Stimulated activated CD4-positive, alpha-beta T cell treated with anti-CD3 and anti-CD28 coated beads, Interleukin-12 subunit alpha, Interleukin-12 subunit beta, amount 100 ng/mL, for 48 hours (primary cell): Measurements from ENCODE around the gene CAPN5.

Source experiments
- DNase-seq, 3 donors: peaks; one replicate each; pipeline ENCODE4 v3.0.0-alpha.2; 2020; ENCODE audit warnings: low read depth in 2 of 3, low spot score in 1 of 3

The CAPN5 gene

DNA sequence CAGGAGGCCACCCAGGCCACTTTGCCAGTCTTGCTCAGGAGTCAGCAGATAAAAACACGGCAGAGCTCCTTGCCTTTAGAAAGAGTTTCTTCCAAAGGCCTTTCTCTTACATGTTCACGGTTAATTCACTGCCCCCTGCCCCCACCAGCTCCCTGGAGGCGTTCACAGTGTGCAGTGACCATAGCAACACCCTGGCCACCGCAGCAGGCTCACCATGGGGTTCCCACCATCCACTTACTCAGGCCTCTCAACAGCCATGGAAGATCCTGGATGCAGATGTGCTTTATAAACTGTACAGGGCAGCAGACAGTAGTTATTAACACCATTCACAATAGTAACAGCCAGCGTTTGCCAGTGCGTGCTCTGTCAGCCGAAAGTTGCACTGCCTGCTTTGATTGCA lies 50.7 kb downstream of the CAPN5 start:
- no peak for DNase-seq

DNA sequence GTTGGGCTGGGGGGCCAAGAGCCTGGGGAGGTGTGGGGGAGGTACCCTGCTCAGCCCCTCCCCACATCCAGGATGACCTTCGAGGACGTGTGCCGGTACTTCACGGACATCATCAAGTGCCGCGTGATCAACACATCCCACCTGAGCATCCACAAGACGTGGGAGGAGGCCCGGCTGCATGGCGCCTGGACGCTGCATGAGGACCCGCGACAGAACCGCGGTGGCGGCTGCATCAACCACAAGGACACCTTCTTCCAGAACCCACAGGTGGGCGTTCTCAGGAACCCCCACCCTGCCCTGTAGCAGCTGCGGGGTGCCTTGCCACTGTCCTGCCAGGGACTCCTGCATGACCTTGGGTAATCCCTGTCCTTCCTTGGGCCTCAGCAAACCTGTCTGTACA lies 51.3 kb downstream of the CAPN5 start:
- DNase-seq: no peak

- DNase-seq: no peak
Measured at GRCh38 chr11:77118971-77119370, 52.2 kb downstream of the CAPN5 start.

DNA sequence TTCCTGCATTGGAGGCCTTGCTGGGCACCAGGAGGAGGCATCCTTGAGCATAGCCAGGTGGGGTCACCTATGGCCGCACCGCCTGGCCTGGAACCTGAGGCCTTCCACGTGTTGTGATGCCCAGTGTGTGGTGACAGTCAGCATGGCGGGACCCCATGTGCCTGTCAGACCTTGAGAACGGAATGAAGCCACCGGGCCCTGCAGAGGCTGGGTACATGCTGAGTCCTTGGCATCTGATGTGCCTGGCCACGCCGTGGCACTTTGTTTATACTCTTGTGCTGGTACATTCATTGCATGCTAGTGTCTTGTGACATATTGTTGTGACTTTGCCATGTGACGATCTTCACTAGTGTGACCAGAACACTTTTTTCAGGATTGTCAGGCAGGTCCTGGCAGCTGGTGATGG lies 52.8 kb downstream of the CAPN5 start:
- DNase-seq: no peak

DNA sequence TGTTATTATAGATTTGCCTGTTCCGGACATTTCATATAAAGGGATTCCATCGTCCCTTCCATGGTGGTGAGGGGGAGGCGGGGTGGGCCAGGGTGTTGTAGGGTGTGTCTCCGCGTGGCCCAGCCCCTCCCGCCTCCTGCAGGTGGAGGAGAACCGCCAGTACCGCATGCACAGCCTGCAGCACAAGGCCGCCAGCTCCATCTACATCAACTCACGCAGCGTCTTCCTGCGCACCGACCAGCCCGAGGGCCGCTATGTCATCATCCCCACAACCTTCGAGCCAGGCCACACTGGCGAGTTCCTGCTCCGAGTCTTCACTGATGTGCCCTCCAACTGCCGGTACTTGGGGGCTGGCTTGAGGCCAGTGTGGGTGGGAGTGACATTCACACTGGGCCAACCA lies 53.8 kb downstream of the CAPN5 start:
- no peak for DNase-seq

GRCh38 chr11:77121096-77121640 lies 54.4 kb downstream of the CAPN5 start:
- DNase-seq: no peak

DNA sequence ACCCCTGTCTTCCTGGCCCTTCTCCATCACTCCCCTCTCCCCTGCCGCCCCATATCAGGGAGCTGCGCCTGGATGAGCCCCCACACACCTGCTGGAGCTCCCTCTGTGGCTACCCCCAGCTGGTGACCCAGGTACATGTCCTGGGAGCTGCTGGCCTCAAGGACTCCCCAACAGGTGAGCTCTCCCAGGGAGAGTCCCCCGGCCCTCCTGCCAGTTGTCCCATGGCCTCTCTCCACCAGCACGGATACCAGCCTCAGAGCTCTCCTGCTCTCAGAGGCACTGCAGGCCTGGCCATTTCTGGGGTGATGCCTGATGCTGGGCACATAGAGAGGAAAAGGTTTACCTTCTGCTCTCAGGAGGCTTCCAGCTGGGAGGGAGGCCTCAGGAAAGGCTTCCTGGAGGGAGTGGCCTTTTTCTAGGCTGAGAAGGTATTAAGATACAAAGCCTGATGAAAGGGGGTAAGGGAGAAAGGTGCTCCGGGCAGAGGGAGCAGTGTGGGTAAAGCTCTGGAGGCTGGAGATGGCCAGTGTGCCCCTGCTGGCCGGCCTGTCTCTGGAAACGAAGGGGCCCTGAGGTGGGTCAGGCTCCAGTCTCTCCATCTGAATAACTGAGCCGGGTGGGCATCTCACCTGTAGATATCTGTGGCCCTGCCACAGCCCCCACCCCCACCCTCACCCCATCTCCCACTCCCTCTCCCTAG lies 55.3 kb downstream of the CAPN5 start:
- DNase-seq: no peak

- DNase-seq: no peak
Measured at GRCh38 chr11:77122576-77123212, 55.9 kb downstream of the CAPN5 start.

DNA sequence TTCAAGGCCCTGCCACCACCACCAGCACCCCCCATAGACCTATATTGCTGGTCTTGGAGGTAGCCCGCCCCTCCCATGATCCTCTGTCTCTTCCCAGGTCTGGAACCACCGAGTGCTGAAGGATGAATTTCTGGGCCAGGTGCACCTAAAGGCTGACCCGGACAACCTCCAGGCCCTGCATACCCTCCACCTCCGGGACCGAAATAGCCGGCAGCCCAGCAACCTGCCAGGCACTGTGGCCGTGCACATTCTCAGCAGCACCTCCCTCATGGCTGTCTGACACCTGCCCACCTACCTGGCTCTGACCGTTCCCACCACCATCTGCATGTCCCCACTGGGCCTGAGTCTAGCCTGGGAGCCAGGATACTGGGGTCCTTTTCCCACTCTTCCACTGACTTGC lies 56.8 kb downstream of the CAPN5 start:
- DNase-seq: no peak

DNA sequence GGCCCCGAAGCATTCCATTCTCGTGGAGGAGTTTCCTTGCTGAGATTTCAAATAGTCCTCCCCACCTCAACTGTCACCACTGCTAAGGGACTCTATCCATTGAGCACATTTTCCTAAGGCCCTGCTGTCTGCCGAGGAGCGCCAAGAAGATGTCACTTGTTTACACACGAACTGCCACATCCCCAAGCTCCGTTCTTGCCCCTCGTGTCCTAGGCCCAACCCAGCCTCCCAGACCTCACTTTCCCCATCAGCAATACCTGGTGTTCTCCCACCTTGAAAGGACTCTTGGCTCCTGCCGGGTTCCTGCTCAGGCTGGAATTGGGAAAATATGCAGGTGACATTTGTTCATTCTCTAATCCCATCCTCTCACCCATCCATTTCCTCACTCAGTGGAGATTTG lies 57.3 kb downstream of the CAPN5 start:
- no peak for DNase-seq

GRCh38 chr11:77124488-77124887 lies 57.7 kb downstream of the CAPN5 start:
- DNase-seq: no peak

DNA sequence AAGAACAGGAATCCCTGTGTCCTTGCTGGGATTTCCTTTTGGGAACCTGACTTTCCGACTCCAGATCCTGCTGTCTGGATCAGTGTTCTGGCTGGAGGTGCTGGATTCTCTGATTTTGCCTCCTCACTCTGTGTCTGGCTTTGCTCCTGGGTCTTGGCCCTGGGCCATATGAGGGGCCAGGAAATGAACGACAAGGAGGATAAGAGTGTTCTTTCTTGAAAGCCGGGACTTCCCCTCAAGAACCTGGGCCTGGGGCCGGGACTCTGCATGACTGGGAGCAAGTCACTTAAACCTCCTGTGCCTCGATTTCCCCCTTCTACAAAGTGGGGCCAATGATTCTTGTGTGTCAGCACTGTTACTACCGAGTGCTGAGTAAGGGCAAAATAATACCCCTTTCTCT lies 58.4 kb downstream of the CAPN5 start:
- DNase-seq: no peak

DNA sequence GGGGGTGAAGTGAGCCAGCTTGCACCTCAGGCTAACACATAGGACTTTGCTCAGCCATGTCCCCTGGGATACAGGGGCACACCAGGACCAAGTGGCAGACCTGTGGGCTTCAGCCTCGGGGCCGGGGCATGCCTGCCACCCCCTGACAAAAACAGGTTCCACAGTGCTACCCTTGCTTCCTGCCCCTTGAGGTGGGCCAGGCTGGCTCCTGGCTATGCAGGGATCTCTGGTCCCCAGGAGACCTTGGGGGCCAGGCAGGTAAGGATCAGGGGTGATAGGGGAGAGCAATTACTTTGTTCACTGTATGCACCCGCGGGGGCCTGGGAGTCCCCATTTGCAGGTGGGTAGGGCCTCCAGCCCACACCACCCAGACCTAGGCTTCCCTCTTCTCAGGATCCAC lies 58.9 kb downstream of the CAPN5 start:
- no peak for DNase-seq

GRCh38 chr11:77126156-77126775 lies 59.5 kb downstream of the CAPN5 start:
- DNase-seq: no peak

GRCh38 chr11:77126861-77127234 lies 60.1 kb downstream of the CAPN5 start:
- DNase-seq: no peak

GRCh38 chr11:77127235-77127911 lies 60.6 kb downstream of the CAPN5 start:
- DNase-seq: peak; percentile 17 to 57 (median 47)

DNA sequence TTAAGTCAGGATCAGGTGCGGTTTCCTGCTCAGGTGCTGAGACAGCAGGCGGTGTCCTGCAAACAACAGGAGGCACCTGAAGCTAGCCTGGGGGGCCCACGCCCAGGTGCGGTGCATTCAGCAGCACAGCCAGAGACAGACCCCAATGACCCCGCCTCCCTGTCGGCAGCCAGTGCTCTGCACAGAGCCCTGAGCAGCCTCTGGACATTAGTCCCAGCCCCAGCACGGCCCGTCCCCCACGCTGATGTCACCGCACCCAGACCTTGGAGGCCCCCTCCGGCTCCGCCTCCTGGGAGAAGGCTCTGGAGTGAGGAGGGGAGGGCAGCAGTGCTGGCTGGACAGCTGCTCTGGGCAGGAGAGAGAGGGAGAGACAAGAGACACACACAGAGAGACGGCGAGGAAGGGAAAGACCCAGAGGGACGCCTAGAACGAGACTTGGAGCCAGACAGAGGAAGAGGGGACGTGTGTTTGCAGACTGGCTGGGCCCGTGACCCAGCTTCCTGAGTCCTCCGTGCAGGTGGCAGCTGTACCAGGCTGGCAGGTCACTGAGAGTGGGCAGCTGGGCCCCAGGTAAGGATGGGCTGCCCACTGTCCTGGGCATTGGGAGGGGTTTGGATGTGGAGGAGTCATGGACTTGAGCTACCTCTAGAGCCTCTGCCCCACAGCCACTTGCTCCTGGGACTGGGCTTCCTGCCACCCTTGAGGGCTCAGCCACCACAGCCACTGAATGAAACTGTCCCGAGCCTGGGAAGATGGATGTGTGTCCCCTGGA lies 61.3 kb downstream of the CAPN5 start, which contains the start of gene MYO7A:
Gene MYO7A, plus strand, starts transcription at position 327 of the 772 bp plus-strand sequence. CDS start 2,389 bp downstream, outside the sequence.
- no peak for DNase-seq

DNA sequence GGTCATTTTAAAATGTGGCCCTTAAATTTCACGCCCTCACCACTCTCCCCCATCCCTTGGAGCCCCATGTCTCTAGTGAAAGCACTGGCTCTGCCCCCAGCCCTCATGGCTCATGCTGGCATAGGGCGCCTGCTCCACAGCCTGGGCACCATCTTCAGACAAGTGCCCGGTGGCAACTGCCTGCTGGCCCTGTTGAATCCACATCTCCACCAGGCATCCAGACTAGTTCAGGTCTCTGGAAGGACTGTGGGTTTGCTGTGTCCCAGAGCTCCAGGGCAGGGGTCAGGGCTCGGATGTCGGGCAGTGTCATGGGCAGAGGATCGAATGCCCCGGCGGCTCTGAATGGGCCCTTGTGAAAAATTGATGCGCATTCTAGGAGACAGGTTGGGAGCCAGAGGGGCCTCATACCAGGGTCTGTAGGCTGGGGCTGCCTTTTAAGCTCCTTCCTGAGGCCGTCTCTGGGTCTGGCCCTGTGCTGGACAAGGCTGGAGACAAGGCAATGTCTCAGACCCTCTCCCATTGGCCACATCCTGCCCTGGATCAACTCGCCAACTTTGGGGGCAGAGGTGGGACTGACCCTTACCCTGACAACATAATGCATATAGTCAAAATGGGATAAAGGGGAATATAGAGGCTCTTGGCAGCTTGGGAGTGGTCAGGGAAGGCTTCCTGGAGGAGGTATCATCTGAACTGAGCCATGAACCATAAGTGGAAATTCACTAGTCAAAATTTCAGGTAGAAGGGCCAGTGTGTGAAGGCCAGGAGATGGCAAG lies 62.5 kb downstream of the CAPN5 start:
- no peak for DNase-seq

DNA sequence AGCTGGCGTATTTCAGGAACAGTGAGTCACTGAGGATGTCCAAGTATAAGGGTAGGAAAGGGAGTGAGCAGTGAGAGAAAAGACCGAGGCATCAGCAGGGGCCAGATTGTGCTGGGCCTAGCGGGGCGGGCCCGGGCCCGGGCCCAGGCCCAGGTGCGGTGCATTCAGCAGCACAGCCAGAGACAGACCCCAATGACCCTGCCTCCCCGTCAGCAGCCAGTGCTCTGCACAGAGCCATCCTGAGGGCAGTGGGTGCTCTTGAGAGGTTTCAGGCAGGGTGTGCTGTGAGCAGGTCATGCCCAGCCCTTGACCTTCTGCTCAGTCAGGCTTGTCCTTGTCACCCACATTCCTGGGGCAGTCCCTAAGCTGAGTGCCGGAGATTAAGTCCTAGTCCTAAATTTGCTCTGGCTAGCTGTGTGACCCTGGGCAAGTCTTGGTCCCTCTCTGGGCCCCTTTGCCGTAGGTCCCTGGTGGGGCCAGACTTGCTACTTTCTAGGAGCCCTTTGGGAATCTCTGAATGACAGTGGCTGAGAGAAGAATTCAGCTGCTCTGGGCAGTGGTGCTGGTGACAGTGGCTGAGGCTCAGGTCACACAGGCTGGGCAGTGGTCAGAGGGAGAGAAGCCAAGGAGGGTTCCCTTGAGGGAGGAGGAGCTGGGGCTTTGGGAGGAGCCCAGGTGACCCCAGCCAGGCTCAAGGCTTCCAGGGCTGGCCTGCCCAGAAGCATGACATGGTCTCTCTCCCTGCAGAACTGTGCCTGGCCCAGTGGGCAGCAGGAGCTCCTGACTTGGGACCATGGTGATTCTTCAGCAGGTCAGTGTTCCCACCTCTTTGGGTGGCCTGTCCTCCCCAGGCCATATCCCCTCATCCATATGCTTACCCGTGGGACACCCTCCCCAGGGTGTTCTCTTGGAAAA lies 63.3 kb downstream of the CAPN5 start:
- no peak for DNase-seq
